HG03064 (cell line): ENCODE measurements around the gene EDEM3.

ENCODE experiments used
- ATAC-seq: cut with Tn5 transposase; IDR thresholded peaks from one replicate; pipeline ENCODE4 v1.9.1; 2021; ENCODE audit warnings: low read depth; ENCODE audit not compliant: unreplicated experiment

Gene EDEM3

DNA sequence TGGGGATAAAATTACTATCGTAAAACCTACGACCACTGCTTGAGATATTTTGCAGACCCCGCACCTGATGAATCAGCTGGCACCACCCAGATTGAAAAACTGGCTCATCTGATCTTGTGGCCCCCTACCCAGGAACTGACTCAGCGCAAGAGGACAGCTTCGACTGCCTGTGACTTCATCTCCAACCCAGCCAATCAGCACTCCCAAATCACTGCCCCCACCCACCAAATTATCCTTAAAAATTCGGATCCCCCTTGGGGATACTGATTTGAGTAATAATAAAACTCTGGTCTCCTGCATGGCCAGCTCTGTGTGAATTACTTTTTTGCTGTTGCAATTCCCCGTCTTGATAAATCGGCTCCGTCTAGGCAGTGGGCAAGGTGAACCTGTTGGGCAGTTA lies 81.4 kb downstream of the EDEM3 start:
- no peak for ATAC-seq

DNA sequence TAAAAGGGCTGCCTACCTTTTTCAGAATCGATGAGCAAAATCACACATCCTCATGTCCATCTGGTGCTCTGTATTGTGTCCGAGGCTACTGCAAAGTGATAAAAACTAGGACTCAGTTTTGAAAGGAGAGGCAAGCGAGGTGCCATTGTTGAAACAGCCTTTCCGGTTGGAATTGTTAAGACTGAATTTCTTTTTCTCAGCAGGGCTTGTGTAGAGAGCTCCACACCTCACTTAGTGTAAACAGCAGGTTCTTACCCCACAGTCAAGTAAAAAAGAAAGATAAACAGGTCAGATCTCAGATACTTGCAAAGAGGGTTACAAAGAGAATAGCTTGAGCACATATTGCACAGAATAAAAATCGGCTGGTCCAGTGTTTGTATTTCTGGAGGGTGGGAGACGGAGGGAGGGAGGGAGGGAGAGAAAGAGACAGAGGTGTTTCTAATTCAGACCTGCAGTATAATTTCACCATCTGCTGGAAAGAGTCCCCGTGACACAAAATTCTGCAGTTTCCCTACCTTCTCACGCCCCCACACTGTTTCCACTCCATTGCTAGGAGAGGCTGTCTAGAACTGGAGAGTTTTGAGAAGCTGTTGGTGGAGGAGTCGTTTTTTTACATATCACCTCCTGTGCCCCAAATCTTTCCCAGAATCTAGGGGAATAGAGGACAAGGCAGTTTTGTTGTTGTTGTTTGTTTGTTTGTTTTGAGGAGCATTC lies 82.5 kb downstream of the EDEM3 start:
- ATAC-seq, result no peak

DNA sequence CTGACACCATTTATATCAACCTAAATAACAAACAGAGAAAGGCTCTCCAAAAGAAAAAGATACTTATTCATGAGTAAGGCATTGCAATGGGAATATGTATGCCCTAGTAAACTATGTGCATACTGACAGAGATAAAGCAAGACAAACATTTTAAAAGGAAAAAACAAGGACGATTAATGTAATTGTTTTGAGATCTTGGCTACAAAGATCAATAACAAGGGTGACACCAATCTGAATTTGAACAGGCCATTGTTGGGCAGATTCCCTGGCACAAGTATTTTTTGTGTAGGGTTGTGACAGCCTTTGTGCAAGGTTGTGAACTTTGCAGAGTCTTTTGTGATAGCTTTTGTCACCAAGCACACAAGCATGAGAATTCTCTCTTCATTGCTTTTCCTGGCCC lies 85.3 kb downstream of the EDEM3 start:
- no peak for ATAC-seq

DNA sequence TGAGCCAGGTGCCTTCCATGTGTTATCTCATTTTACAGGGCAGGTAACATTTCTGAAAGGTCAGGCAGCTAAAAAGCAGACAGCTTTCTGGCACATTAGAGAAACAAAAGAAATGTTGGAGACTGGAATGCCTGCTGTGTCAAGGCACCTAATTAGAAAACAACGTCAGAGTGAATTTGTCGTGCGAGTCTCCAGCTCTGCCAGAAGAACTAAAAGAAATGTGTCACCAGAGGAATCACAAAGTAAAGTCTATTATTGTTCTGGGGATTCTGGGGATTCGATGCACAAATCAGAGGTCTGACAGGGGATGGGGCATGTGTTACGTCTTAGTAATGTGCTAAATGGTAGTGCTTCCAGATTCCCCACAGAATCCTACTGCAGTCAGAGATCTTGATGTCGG lies 89.3 kb downstream of the EDEM3 start:
- no peak for ATAC-seq

DNA sequence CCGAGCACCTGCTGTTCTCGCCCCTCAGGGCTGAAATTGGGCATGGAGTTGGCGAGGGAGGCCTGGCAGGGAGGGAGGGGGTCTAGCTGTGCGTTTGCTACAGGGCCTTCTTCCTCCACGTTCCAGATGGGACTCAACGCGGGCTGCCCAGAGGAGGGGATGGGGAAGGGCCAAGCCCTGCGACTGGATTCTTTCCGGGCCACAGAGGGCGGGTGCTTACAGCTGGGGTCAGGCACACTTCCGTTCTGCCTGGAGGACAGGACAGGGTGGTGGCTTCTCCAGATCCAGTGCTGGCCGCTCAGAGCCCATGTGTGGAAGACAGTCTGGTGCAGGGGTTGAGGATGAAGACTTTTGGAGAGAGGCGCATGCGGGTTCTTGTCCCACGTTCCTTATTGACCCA lies 90.0 kb downstream of the EDEM3 start:
- ATAC-seq, result no peak

DNA sequence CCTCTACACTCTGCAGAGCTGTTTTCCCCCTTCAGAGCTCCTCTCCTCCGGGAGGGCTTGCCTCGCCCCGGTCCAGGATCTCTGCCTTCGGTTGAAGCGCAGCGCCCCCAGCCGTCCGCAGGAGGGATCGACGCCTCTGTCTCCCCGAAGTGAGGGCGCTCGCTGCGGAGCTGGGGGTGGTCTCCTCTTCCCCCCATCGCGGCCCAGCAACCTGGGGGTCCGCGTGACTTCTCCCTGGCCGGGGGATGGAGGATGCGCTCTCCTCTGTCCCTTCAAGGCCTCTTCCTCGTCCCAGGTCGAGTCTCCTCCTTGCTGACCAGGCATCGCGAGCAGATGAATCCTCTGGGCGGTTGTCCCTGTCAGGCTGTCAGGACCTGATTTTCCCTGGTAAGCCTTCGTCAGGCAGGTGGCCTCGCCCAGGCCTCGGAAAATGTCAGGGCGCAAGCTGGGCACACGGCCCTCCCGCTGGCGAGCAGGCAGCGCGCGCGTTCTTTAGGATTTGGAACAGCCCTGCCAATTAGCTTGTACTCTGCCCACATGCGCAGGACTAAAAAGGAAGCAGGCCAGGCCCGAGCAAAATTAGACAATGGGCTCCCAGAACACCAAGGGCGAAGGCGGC lies 90.5 kb downstream of the EDEM3 start:
- ATAC-seq, result no peak

DNA sequence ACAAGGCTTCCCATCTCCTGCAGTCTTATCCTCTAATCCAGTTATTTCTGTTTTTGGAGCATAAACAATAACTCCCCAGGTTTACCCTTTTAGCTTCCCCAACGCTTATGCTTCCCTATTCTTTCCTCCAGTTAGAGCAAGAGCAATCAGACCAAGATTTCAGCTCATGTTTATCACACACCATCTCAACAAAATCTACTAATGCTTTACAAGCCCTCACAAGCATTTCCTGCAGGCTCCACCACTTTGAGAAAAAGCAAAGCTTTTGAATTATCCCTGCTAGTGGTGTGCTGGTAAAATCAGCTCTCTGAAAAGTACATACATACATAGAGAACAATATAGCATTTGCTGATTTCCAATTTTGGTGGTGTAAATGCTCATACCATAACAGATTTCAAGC lies 92.9 kb downstream of the EDEM3 start:
- ATAC-seq, result no peak

DNA sequence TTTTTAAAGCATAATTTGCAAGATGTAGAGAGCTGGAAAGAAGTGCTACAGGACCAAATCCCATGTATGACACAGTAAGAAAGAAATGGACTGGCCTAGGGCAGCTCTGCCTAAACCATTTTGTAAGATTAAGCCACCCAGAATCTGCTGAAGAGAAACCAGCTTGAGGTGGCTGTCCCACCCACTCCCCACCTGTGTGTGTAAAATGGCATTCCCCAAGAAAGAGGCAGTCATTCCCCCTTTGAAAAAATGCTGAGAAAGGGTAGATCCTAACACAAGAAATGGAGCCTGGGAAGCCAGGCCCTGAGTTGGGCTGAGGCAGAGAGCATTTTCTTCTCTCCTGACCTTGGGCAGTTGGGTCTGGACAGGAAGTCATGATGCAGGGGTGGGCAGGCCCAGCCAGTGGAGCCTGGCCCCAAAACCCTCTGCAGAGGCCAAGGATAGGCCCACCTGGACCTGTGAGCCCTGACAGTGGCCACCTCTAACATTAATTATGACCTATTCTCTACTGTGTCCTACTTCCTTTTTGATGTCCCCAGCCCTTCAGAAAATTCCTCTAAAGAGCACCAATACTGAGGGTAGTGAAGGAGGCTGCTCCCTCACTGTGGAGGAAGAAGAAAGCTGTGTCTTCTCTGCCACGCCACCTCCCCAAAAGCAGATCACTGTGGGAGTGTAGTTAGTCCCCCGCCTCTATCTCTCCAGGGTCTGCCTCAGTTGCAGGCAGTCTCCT lies 94.0 kb downstream of the EDEM3 start:
- no peak for ATAC-seq

DNA sequence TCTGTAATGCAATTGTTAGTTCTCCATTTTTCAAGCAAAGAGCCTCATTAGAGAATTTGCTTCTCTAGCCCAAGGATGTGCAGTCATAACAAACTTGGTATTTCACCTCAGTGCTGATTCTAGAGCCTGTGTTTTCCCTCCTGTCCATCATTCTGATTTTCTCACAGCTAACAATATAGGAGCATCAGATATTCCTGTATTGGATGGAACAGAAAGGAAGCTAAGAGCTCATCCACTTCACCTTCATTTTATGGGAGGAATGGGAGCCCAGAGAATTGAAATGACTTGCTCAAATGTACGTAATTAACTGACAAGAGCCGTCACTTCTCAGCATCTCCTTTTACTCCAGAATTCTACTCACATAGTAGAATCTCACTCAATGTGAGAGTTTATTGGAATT lies 96.6 kb downstream of the EDEM3 start:
- ATAC-seq, result no peak

DNA sequence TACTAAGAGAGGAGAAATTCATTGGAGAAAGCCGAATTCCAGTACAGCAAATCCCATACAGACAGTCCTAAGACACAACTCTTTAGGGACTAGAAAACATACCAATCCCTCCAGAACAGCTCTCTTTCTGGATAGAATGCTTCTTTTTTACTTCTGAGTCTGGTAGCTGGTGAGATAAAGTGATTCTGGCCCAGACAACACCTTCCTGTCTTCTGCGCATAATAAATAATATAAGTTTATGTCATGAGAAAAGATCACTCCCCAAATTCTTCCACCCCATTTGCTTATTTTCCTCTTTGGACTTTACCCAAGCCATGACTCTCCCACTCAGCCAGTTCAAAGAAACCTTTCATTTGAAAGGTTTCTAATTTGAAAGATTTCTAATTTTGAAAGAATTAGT lies 98.4 kb downstream of the EDEM3 start:
- ATAC-seq, result no peak

DNA sequence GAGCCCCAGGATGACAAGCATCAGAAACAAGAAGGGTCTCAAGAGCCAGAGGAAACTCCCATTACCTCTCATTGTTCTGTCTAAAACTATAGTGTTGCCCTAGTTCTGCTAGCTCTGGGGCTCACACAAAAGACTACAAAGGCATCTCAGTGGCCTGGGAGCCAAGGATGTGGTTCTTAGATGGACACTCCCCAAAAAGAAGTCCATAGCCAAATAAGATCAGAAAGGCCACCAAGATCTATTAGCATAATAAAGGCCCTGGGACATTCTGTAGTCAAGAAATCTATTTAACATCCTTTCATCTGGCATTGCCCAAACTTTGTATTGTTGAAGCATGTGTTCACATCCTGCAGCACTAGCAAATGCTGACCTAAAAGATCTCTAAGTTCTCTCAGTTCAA lies 99.5 kb downstream of the EDEM3 start:
- ATAC-seq, result no peak

DNA sequence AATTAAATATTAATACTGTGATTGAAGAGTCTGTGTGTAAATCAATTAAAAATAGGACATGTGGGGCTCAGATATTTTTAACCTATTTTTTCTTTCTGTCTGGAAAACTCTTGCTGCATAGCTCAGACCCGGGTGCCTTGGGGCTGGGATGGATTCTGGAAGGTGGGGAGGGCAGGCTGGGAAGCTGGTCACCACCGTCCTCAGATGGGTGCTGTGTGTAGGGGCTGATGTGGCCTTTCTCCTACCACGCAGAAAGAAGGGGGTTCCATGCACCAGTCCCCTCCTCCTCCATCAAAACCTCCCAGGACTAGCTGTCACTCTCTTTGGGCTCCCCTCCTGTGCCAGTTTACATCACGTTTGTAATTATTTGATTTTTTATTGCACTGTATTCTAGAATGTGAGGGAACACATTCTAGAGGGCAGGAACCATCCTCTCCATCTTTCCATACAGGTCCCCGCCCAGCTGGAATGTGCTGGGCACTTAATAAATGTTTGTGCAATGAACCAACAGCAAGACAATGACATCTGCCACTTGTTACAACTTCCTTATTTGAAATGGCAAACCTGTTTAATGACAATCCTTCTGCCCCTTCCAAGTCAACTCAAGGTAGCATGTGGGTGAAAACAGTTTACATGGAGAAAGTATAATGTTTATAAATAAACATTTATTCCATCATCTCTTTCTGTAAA lies 104.3 kb downstream of the EDEM3 start:
- no peak for ATAC-seq

DNA sequence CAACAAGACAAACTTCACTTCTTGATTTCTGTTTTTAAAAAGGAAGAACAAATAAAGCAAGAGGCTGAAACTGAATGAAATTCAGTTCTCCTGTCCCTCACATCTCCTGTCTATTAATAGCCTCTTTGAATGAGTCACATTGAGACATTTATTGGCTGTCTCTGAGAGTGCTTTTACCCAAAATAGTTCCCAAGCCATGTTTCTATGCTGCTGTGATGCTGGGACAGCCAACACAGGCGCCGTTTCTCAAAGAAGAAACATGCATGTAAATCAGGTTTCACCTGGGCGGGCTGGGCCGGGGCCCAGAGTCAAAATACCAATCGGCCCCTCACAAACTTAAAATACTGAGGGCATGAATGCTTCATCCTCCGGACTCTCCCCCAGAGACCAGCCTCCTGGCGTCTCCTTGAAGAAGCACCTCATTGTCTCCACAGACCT lies 105.2 kb downstream of the EDEM3 start:
- ATAC-seq, result peak; percentile 88

DNA sequence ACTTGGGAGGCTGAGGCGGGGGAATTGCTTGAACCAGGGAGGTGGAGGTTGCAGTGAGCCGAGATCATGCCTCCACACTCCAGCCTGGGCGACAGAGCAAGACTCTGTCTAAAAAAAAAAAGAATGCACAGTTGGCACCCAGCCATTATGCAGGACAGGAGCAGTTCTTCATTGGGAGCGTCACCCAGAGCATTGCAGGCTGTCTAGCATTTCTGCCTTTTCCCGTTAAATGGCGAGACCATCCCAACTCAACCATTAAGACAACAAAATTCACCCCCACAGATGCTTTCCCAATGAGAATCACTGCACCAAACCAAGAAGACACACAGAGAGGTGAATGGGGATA lies 105.8 kb downstream of the EDEM3 start:
- ATAC-seq, result no peak

DNA sequence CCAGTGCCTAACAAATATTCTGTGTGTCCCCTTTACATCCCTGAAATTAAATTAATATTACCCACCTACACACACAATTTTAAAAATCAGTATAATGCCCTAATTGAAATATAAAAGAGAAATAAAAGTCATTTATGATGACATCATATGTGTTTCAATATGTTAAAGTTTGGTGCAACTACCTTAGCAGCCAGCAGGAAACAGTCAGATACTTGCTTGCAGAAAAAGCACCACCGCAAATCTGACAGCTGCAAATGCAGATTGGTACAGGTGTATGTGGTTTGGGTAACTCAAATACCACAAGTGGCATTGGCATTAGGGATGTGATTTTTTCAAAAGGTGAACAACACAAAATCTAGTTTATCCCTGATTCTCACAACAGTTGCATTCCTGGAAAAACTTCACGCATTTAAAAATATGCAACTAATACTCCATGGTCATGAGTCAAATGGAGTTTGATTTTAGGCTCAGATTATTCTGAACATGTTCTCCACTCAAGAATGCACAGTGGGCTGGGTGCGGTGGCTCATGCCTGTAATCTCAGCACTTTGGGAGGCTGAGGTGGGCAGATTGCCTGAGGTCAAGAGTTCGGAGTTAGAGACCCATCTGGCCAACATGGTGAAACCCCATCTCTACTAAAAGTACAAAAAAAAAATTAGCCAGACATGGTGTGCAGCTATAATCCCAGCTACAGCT lies 106.3 kb downstream of the EDEM3 start:
- ATAC-seq, result no peak

DNA sequence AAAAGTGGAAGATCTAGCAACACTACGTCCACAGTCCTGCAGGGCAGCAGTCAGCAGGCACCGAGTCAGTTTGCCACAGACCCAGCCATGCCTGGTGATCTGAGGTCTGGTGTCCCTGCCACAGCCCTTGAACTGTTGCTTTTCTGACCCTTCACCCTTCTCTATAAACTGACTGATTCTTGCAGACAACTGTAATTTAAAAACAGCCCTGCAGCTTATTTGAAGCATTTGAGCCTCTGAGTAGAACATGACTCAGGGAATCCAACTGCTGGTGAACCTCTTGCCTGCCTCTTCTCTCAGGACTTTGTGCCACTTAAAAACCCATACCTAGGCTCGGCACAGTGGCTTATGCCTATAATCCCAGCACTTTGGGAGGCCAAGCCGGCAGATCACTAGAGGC lies 107.2 kb downstream of the EDEM3 start:
- ATAC-seq, result no peak

DNA sequence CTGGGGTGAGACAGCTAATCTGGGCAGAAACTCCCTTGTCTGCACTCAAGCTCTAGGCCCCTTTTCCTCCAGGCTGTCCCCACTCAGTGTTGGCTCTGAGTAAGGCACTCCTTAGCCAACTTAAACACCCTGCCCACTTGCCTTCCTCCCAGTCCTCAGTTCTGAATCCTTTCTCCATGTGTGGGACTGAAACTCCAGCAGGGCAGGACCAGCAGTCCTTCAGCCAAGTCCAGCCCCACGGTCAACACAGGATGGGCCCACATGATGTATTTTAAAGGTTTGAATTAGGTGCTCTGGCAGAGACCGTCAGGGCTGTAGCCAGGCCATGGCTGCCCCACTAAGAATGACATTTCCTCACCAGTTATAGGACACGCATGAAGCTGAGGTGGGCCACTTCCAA lies 107.8 kb downstream of the EDEM3 start:
- ATAC-seq, result no peak

DNA sequence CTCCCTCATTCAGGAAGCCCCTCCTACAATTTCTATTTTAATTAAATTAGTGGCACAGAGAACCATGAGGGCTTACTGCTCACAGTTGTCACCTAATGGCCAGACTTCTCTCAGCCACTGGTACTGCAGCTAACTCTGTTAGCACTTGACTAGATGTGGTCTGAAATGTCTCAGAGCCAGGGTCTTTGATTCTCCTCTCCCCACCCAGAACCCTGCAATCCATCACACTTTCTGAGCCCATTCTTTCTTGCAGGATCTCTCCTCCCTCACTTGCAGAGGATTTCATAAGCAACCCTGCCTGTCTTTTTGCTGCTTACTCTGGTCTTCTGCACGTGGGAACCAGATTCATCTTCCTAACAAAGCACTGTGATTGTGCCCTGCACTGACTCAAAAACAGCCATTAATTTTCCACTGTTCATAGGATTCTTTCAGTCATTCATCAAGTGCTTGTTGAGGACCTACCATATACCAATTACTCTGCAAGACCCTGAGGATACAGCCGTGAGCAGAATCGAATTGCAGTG lies 108.4 kb downstream of the EDEM3 start:
- no peak for ATAC-seq

DNA sequence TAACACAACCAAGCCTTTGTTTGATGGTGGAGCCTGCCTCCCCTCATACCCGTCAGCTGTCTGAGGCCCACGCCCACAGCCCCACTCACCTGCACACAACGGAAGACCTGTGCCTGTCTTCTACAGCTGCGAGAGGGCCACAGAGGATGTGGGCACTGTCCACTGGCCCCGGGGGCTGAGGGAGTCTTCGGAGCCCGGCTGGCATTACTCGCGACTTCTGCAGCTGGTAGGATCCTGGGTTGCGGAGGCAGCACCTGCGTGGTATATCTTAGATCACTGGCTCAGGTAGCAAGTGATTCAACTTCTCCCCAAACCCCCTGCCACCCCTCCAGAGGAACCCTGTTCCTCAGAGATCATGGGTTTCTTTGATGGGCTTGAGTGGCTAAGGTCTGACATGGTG lies 109.9 kb downstream of the EDEM3 start:
- no peak for ATAC-seq

DNA sequence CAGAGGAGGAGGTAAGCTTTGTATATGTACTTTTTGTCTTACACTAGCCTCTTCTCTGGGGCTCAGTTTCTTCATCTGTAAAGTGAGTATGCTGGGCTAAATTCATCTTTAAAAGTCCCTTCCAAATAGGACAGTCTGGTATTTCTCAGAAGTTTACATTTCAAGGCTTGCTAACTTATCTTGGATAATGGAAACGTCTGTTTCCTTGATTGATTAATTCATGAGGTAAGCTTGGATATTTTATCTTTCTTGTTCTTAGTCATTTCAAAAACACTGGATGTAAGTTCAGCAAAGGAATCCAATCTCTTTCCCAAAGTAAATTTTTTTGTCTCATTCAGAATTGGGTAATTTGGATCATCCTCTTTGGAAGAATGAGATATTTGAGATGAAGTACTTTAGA lies 111.0 kb downstream of the EDEM3 start:
- no peak for ATAC-seq

DNA sequence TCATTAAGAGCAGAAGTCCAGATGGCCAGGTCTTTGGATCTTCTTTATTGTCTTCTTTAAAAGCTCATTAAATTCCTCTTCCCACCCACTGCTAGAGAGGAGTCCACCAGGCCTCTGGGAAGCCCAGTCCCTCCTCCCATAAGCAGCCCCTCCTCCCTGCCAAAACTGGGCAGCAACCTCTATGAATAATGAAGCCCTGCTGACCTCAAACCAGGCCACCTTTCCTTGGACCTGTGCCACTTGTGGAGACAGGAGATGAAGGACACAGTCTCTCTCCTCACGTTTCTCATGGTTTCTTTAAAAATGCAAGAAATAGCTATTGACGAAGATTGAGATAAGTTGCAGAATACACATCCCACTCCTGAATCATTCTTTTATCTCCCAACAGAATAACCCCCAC lies 112.8 kb downstream of the EDEM3 start:
- ATAC-seq, result no peak
